AML-193 (cell line): ENCODE data around the gene NRAS.
"Not testable (repeated sequence)": the region's sequence is repeated elsewhere in the genome, so short reads cannot be mapped to it uniquely, and the experiment has no call there.

Experiments used
- DNase-seq, 2 experiments: peaks; one replicate each; lab custom pipeline; 2025; lab: John Stamatoyannopoulos, UW

Gene NRAS

GRCh38 chr1:114716304-114717170, at the start of gene NRAS:
NRAS (minus strand) TSS chr1:114716771; CDS start chr1:114716160, 611 bp downstream.
- DNase-seq: peak; percentile 69 to 71

- DNase-seq: no peak
Measured at GRCh38 chr1:114764689-114765088, 48.1 kb upstream of the NRAS start.

GRCh38 chr1:114758256-114758832, 41.8 kb upstream of the NRAS start:
- peak; percentile 13 for DNase-seq

- peak; percentile 88 to 96 for DNase-seq
Measured at GRCh38 chr1:114757455-114758255, 41.1 kb upstream of the NRAS start, which contains the start of gene CSDE1. CSDE1 (minus strand) TSS chr1:114757984; CDS start chr1:114739890, 18,094 bp downstream.

- DNase-seq: peak in 1 of 2 experiments; percentile 24
Measured at GRCh38 chr1:114756949-114757454, 40.4 kb upstream of the NRAS start.

GRCh38 chr1:114756009-114756892, 39.7 kb upstream of the NRAS start:
- no peak for DNase-seq

- peak; percentile 68 to 71 for DNase-seq
Measured at GRCh38 chr1:114755006-114755931, 38.7 kb upstream of the NRAS start.

GRCh38 chr1:114753702-114754101, 37.1 kb upstream of the NRAS start:
- not testable (repeated sequence) for DNase-seq

GRCh38 chr1:114753143-114753542, 36.6 kb upstream of the NRAS start:
- no peak for DNase-seq

- DNase-seq: no peak
Measured at GRCh38 chr1:114750780-114751179, 34.2 kb upstream of the NRAS start.

- no peak for DNase-seq
Measured at GRCh38 chr1:114749835-114750234, 33.3 kb upstream of the NRAS start.

- no peak for DNase-seq
Measured at GRCh38 chr1:114746450-114747121, 30.0 kb upstream of the NRAS start.

GRCh38 chr1:114745291-114745690, 28.7 kb upstream of the NRAS start:
- no peak for DNase-seq

GRCh38 chr1:114741963-114742746, 25.6 kb upstream of the NRAS start:
- DNase-seq: no peak

- DNase-seq: no peak
Measured at GRCh38 chr1:114740331-114740730, 23.8 kb upstream of the NRAS start.

GRCh38 chr1:114737314-114737849, 20.8 kb upstream of the NRAS start:
- no peak for DNase-seq

GRCh38 chr1:114735479-114735878, 18.9 kb upstream of the NRAS start:
- no peak for DNase-seq

- DNase-seq: no peak
Measured at GRCh38 chr1:114729782-114730181, 13.2 kb upstream of the NRAS start.
